ENCODE results near the gene CMTM8.
"Not testable (repeated sequence)": the region's sequence is repeated elsewhere in the genome, so short reads cannot be mapped to it uniquely, and the experiment has no call there.

Gene CMTM8

DNA sequence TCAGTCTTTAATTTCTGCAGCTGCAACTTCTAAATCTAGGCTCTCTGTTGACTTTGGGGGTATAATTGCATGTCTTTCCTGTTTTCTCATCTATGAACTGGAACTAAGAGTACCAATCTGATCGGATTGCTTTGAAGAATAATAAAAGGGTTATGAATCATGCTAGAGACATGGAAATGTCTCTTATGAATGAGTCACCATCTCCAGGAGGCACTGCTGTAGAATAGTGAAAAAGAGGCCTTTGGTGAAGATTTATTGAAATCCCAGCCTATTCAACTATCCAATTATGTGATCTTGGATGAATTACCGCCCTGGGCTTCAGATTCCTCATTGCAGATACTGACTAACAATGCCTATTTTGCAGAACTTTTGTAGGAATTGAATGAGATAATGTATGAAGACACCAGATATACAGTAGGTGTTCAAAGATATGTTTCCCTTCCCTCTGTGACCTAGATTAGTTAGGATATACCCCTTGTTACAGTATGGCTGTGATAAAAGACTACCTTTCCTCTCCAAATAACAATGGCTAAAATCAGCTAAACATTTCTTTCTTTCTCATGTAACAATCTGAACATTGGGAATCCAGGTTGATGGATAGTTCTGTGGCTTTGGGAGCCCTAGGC lies 11.5 kb upstream of the CMTM8 start:
- no peaks in the 10 kb centered on the region for H3K9me3 ChIP-seq (ENCODE audit: insufficient read depth, low read length)
- H3K79me2 ChIP-seq (ENCODE audit: low read length) = no peaks in the 10 kb centered on the region
- H3K9ac ChIP-seq (ENCODE audit: low read length) = no peak overlapping the region
- H3K27ac ChIP-seq (ENCODE audit: low read length) = no peak overlapping the region
- no peak overlapping the region for H3K4me2 ChIP-seq (ENCODE audit: low read length)
- H3K36me3 ChIP-seq (replicated peaks; ENCODE audit: low read depth, low read length) = no peaks in the 10 kb centered on the region
- no peaks in the 10 kb centered on the region for H3K4me1 ChIP-seq (ENCODE audit: low read length)
- H3K27me3 ChIP-seq (ENCODE audit: low read depth, low read length) = peaks cover 6% of the 10 kb centered on the region; the same call in 1 of the 2 replicates
- TF ChIP-seq EZH2phosphoT487 (IDR thresholded peaks at IDR 0.05; ENCODE audit: low read depth) = no peak
- TF ChIP-seq, protein P1, sequence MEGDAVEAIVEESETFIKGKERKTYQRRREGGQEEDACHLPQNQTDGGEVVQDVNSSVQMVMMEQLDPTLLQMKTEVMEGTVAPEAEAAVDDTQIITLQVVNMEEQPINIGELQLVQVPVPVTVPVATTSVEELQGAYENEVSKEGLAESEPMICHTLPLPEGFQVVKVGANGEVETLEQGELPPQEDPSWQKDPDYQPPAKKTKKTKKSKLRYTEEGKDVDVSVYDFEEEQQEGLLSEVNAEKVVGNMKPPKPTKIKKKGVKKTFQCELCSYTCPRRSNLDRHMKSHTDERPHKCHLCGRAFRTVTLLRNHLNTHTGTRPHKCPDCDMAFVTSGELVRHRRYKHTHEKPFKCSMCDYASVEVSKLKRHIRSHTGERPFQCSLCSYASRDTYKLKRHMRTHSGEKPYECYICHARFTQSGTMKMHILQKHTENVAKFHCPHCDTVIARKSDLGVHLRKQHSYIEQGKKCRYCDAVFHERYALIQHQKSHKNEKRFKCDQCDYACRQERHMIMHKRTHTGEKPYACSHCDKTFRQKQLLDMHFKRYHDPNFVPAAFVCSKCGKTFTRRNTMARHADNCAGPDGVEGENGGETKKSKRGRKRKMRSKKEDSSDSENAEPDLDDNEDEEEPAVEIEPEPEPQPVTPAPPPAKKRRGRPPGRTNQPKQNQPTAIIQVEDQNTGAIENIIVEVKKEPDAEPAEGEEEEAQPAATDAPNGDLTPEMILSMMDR (IDR thresholded peaks at IDR 0.05; ENCODE audit: low read depth, low read length) = no peak
- no peaks in the 10 kb centered on the region for H4K20me1 ChIP-seq (ENCODE audit: insufficient read depth, low read length)
- H2AFZ ChIP-seq (ENCODE audit: low read depth, low read length) = no peak overlapping the region
- H3K4me3 ChIP-seq (ENCODE audit: low read length) = no peak overlapping the region

DNA sequence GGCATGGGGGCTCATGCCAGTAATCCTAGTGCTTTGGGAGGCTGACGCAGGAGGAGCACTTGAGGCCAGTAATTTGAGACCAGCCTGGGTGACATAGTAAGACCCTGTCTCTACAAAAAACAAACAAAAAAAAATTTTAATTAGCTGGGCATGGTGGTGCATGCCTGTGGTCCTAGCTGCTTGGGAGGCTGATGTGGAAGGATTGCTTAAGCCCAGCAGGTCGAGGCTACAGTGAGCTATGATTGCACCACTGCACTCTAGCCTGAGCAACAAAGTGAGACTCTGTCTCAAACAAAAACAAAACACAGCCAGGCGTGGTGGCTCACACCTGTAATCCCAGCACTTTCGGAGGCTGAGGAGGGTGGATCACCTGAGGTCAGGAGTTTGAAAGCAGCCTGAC lies 9.7 kb upstream of the CMTM8 start:
- not testable (repeated sequence) for H3K27me3 ChIP-seq (ENCODE audit: low read depth, low read length); H3K36me3 ChIP-seq (replicated peaks; ENCODE audit: low read depth, low read length); H3K4me1 ChIP-seq (ENCODE audit: low read length); H3K9ac ChIP-seq (ENCODE audit: low read length); H3K27ac ChIP-seq (ENCODE audit: low read length); H3K4me2 ChIP-seq (ENCODE audit: low read length); H3K9me3 ChIP-seq (ENCODE audit: insufficient read depth, low read length); H3K79me2 ChIP-seq (ENCODE audit: low read length); H3K4me3 ChIP-seq (ENCODE audit: low read length); H2AFZ ChIP-seq (ENCODE audit: low read depth, low read length); H4K20me1 ChIP-seq (ENCODE audit: insufficient read depth, low read length)

DNA sequence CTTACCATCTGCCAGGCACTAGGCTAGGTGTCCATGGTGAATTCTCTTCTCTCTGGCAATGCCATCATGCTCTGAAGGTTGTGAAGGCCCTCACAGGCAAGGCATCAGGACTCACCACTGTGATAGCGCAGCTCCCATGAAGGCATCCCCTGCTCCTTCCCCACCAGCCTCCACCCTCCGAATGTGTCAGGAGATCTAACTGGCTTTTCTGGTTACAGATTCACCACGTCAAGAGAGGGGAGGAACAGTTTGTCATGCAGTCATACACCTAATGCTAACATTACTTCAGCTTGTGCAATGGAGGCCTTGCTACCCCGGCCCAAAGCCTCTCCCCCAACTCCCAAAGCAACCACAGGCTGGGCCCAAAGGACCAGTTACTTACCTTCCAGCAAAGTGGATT lies 8.9 kb upstream of the CMTM8 start:
- H3K9me3 ChIP-seq (ENCODE audit: insufficient read depth, low read length) = no peaks in the 10 kb centered on the region
- no peaks in the 10 kb centered on the region for H4K20me1 ChIP-seq (ENCODE audit: insufficient read depth, low read length)
- H2AFZ ChIP-seq (ENCODE audit: low read depth, low read length) = no peak overlapping the region
- no peaks in the 10 kb centered on the region for H3K27me3 ChIP-seq (ENCODE audit: low read depth, low read length)
- H3K4me1 ChIP-seq (ENCODE audit: low read length) = no peaks in the 10 kb centered on the region
- no peak overlapping the region for H3K27ac ChIP-seq (ENCODE audit: low read length)
- no peak for TF ChIP-seq EZH2phosphoT487 (IDR thresholded peaks at IDR 0.05; ENCODE audit: low read depth)
- TF ChIP-seq, protein P1 (IDR thresholded peaks at IDR 0.05; ENCODE audit: low read depth, low read length) = no peak
- H3K4me3 ChIP-seq (ENCODE audit: low read length) = no peak overlapping the region
- H3K9ac ChIP-seq (ENCODE audit: low read length) = no peak overlapping the region
- H3K4me2 ChIP-seq (ENCODE audit: low read length) = no peak overlapping the region
- no peaks in the 10 kb centered on the region for H3K79me2 ChIP-seq (ENCODE audit: low read length)
- H3K36me3 ChIP-seq (replicated peaks; ENCODE audit: low read depth, low read length) = no peaks in the 10 kb centered on the region

DNA sequence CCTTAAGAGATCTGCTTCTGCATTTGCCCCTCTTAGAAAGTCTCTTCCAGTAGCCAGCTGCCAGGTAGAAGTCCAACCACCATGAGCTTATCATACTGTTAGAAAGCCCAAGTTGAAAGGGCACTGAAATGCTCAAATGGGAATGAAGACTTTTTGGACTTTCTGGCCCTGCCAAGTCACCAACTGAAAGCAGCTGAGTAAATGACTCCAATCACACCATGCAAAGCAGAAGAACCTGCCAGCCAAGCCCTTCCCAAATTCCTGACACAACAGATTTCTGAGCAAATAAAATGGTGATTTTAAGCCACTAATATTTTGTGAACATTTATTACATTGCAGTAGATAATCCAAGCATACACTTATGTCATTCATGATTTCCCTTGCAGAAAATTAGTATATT lies 2.1 kb upstream of the CMTM8 start:
- Histone ChIP-seq H3K79me2 (ENCODE audit: low read length) (no peaks in the 10 kb centered on the region), H3K4me3 (ENCODE audit: low read length) (no peak overlapping the region), H3K27me3 (ENCODE audit: low read depth, low read length) (0 out of 2 replicates have a peak, but pooled peaks cover 6% of the 10 kb centered on the region), H3K36me3 (replicated peaks; ENCODE audit: low read depth, low read length) (no peaks in the 10 kb centered on the region), H4K20me1 (ENCODE audit: insufficient read depth, low read length) (0 out of 2 replicates have a peak, but pooled peaks cover 3% of the 10 kb centered on the region), H3K9ac (ENCODE audit: low read length) (no peak overlapping the region), H3K27ac (ENCODE audit: low read length) (no peak overlapping the region), H3K9me3 (ENCODE audit: insufficient read depth, low read length) (no peaks in the 10 kb centered on the region), H2AFZ (ENCODE audit: low read depth, low read length) (no peak overlapping the region), H3K4me2 (ENCODE audit: low read length) (no peak overlapping the region), H3K4me1 (ENCODE audit: low read length) (peaks cover 11% of the 10 kb centered on the region)
- TF ChIP-seq, protein P1 (IDR thresholded peaks at IDR 0.05; ENCODE audit: low read depth, low read length) = no peak
- TF ChIP-seq EZH2phosphoT487 (IDR thresholded peaks at IDR 0.05; ENCODE audit: low read depth) = no peak

Measured in OCI-LY3 (cell line).